ENCODE data around the gene EPHB1.

DNA sequence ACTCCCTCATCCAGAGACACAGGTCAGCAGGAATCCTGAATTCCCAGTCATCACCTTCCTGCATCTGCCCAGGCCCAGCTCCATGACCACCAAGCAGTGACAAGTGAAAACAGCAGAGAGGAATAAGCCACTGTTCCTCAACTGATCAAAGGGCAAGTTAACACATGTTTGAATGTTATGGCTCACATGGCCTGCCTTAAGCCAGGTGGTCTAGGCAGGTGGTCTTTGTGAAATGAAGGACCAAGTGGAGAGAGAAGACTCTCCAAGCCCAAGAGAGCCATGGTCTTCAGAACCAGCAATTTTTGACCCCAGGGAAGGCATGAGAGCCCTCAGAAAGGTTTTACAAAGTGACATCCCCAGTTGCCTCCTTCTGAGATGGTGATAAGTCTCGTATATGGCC is 161.8 kb downstream of the EPHB1 start:
- TF ChIP-seq EZH2 (IDR thresholded peaks at IDR 0.05; ENCODE audit: borderline replicate concordance, low read depth, low read length, severe bottlenecking), result no peak
- no peak for TF ChIP-seq POLR2A (IDR thresholded peaks at IDR 0.05; ENCODE audit: low read depth, low read length)
- TF ChIP-seq, protein P1, sequence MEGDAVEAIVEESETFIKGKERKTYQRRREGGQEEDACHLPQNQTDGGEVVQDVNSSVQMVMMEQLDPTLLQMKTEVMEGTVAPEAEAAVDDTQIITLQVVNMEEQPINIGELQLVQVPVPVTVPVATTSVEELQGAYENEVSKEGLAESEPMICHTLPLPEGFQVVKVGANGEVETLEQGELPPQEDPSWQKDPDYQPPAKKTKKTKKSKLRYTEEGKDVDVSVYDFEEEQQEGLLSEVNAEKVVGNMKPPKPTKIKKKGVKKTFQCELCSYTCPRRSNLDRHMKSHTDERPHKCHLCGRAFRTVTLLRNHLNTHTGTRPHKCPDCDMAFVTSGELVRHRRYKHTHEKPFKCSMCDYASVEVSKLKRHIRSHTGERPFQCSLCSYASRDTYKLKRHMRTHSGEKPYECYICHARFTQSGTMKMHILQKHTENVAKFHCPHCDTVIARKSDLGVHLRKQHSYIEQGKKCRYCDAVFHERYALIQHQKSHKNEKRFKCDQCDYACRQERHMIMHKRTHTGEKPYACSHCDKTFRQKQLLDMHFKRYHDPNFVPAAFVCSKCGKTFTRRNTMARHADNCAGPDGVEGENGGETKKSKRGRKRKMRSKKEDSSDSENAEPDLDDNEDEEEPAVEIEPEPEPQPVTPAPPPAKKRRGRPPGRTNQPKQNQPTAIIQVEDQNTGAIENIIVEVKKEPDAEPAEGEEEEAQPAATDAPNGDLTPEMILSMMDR (IDR thresholded peaks at IDR 0.05; ENCODE audit: extremely low read depth in 1 of 2, insufficient read depth in 1 of 2, low read depth in 1 of 2, low read length in 2 of 2), result no peak
- no peak for TF ChIP-seq FOS (IDR thresholded peaks at IDR 0.05; ENCODE audit: borderline replicate concordance, insufficient read depth, low read length)
